Right atrium auricular region (tissue), 2 donors: ENCODE results near the gene PLIN5. TPM values are rescaled to one million over a fixed set of nuclear protein-coding genes. Genes with fewer than 3 reads are reported as not detected.

ENCODE experiments used
- DNase-seq: peaks from one replicate; pipeline ENCODE4 v3.0.0-alpha.2; 2019; ENCODE audit warnings: low spot score
- H3K27ac ChIP-seq, 2 donors: fragments of 200-600 bp; sonication (generic); 1 replicate in 1 of 2; 2 replicates in 1 of 2; pipeline ENCODE4 v1.5.1; 2016 to 2019
- H3K27me3 ChIP-seq, 2 donors: fragments of 200-600 bp; sonication (generic); one replicate each; pipeline versions ENCODE4 v1.5.1 to v1.6.0; 2017 to 2019
- H3K36me3 ChIP-seq: fragments of 200-600 bp; sonication (generic); one replicate; pipeline ENCODE4 v1.5.1; 2016
- H3K4me1 ChIP-seq, 2 donors: fragments of 200-600 bp; sonication (generic); one replicate each; pipeline versions ENCODE4 v1.5.1 to v1.6.0; 2017 to 2019
- H3K4me3 ChIP-seq, 2 donors: fragments of 200-600 bp; sonication (generic); 1 replicate in 1 of 2; 2 replicates in 1 of 2; pipeline ENCODE4 v1.5.1; 2017 to 2019; ENCODE audit warnings: mild to moderate bottlenecking in 1 of 2, moderate library complexity in 1 of 2
- H3K9me3 ChIP-seq, 2 donors: fragments of 200-600 bp; sonication (generic); one replicate each; pipeline ENCODE4 v1.5.1; 2019
- total RNA-seq, 2 donors: library from RNA; depleted of rRNA; stranded (reverse); fragments of >200 nt; gene quantifications; one replicate each; pipeline ENCODE4 v1.1.0, GENCODE V29; 2016
- TF ChIP-seq, protein P1 (sequence below), 2 donors: fragments of 200-600 bp; sonication (generic); IDR thresholded peaks; one replicate each; pipeline ENCODE4 v1.5.1; 2019; ENCODE audit warnings: antibody characterized with exemption in 2 of 2

The PLIN5 gene
- total RNA-seq, 2 donors from 2014 or later = 21.4 to 43.6 TPM

DNA sequence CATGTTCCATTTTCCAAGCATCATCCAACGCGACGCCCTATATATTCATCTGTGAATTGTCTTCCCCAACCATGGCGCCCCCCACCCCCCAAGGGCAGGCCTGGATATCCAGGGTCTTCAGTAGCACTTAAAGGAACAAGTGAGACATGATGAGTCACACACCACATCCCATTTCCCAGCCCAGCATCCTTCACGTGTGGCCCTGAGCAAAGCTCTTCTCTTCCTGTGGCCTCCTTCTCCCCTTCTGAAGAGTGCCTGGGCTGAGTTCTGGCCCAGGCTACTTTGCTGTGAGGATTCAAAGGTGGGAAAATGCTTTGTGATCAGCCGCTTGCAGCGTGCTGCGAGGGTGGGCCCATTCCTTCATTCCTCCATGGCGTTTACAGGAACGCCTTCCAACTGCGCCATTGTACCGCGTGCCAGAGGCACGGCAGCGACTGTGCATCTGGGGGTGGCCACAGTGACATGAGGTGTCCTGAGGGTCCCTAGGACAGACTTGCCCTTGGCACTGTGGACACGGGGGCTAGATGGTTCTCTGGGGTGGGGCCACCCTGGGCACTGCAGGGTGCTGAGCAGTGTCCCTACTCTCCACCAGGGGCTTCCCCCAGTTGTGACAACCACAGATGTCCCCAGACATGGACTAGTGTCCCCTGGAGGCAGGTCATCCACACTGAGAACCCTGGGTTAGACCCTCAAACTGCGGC lies 28.4 kb downstream of the PLIN5 start:
- Histone ChIP-seq H3K36me3 (peaks cover 70% of the 10 kb centered on the region), H3K4me1 (peaks cover 0 to 9% of the 10 kb centered on the region in 2 donors)

GRCh38 chr19:4505570-4506448 lies 29.2 kb downstream of the PLIN5 start:
- H3K4me1 ChIP-seq = peaks cover 0 to 9% of the 10 kb centered on the region in 2 donors
- DNase-seq = no peak

More for the DNA sequence above, 28.4 kb downstream of the PLIN5 start:
- no peak overlapping the region for H3K27ac ChIP-seq
- no peak for DNase-seq
- no peaks in the 10 kb centered on the region for H3K27me3 ChIP-seq
- no peaks in the 10 kb centered on the region for H3K9me3 ChIP-seq
- no peak overlapping the region for H3K4me3 ChIP-seq
- TF ChIP-seq, protein P1, sequence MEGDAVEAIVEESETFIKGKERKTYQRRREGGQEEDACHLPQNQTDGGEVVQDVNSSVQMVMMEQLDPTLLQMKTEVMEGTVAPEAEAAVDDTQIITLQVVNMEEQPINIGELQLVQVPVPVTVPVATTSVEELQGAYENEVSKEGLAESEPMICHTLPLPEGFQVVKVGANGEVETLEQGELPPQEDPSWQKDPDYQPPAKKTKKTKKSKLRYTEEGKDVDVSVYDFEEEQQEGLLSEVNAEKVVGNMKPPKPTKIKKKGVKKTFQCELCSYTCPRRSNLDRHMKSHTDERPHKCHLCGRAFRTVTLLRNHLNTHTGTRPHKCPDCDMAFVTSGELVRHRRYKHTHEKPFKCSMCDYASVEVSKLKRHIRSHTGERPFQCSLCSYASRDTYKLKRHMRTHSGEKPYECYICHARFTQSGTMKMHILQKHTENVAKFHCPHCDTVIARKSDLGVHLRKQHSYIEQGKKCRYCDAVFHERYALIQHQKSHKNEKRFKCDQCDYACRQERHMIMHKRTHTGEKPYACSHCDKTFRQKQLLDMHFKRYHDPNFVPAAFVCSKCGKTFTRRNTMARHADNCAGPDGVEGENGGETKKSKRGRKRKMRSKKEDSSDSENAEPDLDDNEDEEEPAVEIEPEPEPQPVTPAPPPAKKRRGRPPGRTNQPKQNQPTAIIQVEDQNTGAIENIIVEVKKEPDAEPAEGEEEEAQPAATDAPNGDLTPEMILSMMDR (IDR thresholded peaks at IDR 0.05) = no peak

DNA sequence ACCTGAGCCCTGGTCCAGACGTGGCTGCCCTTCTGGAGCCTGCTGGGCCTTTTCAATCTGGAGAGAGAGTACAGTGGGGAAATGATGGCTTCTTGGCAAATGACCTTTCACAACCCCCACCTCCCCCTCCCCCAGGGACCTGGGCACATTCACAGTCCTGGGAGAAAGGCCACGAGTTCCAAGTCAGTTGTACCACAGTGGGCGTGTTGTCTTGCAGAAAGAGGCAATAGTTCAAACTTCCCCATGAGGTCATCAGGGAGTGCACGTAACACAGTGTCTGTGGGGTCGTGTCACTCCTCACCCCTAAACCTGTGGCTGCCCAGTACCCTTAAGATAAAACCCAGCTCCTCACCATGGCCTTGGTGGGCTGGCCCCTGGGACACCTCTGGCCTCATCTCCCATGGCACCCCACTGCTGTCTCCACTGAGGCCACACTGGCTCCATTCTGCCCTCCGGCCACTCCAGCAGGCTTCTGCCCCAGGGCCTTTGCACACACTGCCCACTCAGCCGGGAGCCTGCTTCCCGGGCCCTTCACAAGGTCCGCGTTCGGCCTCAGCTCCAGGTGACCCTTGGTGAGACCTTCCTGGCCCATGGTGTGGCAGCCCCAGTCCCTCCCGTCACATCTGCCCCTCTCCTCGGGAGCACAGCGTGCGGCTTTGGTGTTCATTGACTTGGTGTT lies 30.0 kb downstream of the PLIN5 start:
- DNase-seq = no peak
- TF ChIP-seq, protein P1 (IDR thresholded peaks at IDR 0.05) = no peak
- Histone ChIP-seq H3K36me3 (peaks cover 82% of the 10 kb centered on the region), H3K27ac (no peak overlapping the region), H3K4me3 (no peak overlapping the region), H3K9me3 (no peaks in the 10 kb centered on the region), H3K27me3 (no peaks in the 10 kb centered on the region), H3K4me1 (peaks cover 0 to 9% of the 10 kb centered on the region in 2 donors)

More at GRCh38 chr19:4505570-4506448, 29.2 kb downstream of the PLIN5 start:
- peaks cover 78% of the 10 kb centered on the region for H3K36me3 ChIP-seq
- no peaks in the 10 kb centered on the region for H3K9me3 ChIP-seq
- H3K27ac ChIP-seq = no peak overlapping the region
- TF ChIP-seq, protein P1 (IDR thresholded peaks at IDR 0.05) = no peak
- no peaks in the 10 kb centered on the region for H3K27me3 ChIP-seq
- H3K4me3 ChIP-seq = no peak overlapping the region

DNA sequence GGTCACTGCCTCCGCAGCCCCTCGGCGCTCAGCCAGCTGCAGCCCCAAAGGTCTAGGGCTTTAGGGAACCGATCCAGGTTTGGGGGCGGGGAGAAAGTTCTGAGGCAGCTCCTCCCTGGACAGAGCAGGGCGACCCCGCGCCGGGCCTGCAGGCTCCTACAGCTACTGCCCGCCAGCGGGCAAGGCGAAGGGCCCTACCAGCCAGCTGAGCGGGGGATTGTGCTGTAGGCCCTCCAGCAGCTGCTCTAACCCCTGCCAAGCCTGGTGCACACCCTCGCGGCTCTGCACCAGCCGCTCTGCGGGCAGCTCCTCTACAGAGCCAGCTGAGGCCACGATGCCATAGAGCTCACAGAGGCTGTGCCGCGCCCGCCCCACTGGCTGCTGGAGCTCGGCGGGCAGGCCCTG lies 30.7 kb downstream of the PLIN5 start:
- no peaks in the 10 kb centered on the region for H3K27me3 ChIP-seq
- no peak overlapping the region for H3K27ac ChIP-seq
- peaks cover 0 to 9% of the 10 kb centered on the region in 2 donors for H3K4me1 ChIP-seq
- no peak overlapping the region for H3K4me3 ChIP-seq
- peaks cover 90% of the 10 kb centered on the region for H3K36me3 ChIP-seq
- H3K9me3 ChIP-seq = no peaks in the 10 kb centered on the region
- TF ChIP-seq, protein P1 (IDR thresholded peaks at IDR 0.05) = no peak
- DNase-seq = no peak

DNA sequence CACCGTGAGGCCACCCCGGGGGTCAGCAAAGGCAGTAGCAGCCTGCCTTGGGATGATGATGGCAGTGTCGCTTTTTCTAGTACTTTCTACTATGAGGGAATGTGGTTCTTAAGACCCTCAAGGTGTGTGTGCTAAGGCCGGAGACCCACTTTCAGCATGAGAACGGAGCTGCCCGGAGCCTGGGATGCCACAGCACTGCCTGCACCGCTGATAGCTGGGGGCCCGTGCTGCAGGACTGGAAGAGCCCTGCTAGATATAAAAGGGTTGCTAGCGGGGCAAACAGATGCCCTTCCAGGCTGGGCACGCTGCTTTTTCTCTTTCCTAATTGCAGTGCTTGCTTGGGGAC lies 31.2 kb downstream of the PLIN5 start:
- peaks cover 0 to 9% of the 10 kb centered on the region in 2 donors for H3K4me1 ChIP-seq
- TF ChIP-seq, protein P1 (IDR thresholded peaks at IDR 0.05) = no peak
- no peak for DNase-seq
- no peak overlapping the region for H3K4me3 ChIP-seq
- peaks cover 94% of the 10 kb centered on the region for H3K36me3 ChIP-seq
- H3K27ac ChIP-seq = no peak overlapping the region
- no peaks in the 10 kb centered on the region for H3K27me3 ChIP-seq
- H3K9me3 ChIP-seq = no peaks in the 10 kb centered on the region
